HCT116 (cell line): ENCODE results near the gene RNASEH2B. TPM values are rescaled to one million over a fixed set of nuclear protein-coding genes. Genes with fewer than 3 reads are reported as not detected.

Experiments used
- ATAC-seq: fragments of 200-7000 bp; cut with Tn5 transposase; 2 replicates; pipeline ENCODE4 v1.9.1; 2020; ENCODE audit warnings: mild to moderate bottlenecking, moderate library complexity
- BruUV-seq: library from RNA; stranded (reverse); fragments of 400-500 nt; replicated peaks from 2 replicates; lab custom pipeline; 2021; lab: Mats Ljungman, UMichigan
- CTCF ChIA-PET: fragments of 300-600 bp; sonication (Branson Sonifier 250); formaldehyde crosslinking; loops from one replicate; lab custom pipeline; 2021; ENCODE audit warnings: antibody characterized with exemption; lab: Charles Lee
- POLR2A ChIA-PET: fragments of 300-600, 350-600 bp; sonication (Branson Sonifier 250); formaldehyde crosslinking; loops from one replicate; lab custom pipeline; 2021; ENCODE audit warnings: antibody characterized with exemption; lab: Charles Lee
- RAD21 ChIA-PET, 2 experiments: fragments of 300-600 bp; sonication (Branson Sonifier 250); formaldehyde crosslinking; loops; one replicate each; lab custom pipeline; 2023; ENCODE audit warnings: low total read pairs in 2 of 2; ENCODE audit not compliant: uncharacterized antibody in 2 of 2, unreplicated experiment in 2 of 2, low non-redundant PET in 1 of 2; lab: Charles Lee
- DNase-seq: peaks from one replicate; pipeline ENCODE4 v3.0.0-alpha.2; 2010; ENCODE audit warnings: low read depth, low spot score
- H2AFZ ChIP-seq: fragments of 200-600 bp; shearing (Covaris generic), sonication (generic); 2 replicates; pipeline ENCODE4 v1.6.1; 2017; ENCODE audit warnings: low read depth, mixed run types, mixed read lengths, antibody characterized with exemption, low read length; ENCODE audit not compliant: poor library complexity, severe bottlenecking
- H3K27ac ChIP-seq: 2 replicates; pipeline ENCODE4 v1.5.1; 2012; ENCODE audit warnings: low read depth, low read length
- H3K27me3 ChIP-seq: fragments of 200-600 bp; sonication (generic); 2 replicates; pipeline ENCODE4 v1.6.1; 2016; ENCODE audit warnings: mixed run types, low read length, mixed read lengths; ENCODE audit not compliant: insufficient read depth
- H3K36me3 ChIP-seq, 2 experiments: fragments of 200-500 bp in 1 of 2; fragments of 200-600 bp in 1 of 2; sonication (Bioruptor generic) in 1 of 2; sonication (generic) in 1 of 2; 2 replicates each; pipeline versions ENCODE4 v1.5.1 to v1.6.1; 2014 to 2016; ENCODE audit warnings: low read length in 2 of 2, inconsistent platforms in 1 of 2, mixed read lengths in 1 of 2, mixed run types in 1 of 2; ENCODE audit not compliant: insufficient read depth in 2 of 2, control insufficient read depth in 1 of 2
- H3K4me1 ChIP-seq, 2 experiments: fragments of 200-600 bp in 1 of 2; sonication (generic) in 1 of 2; 2 replicates each; pipeline versions ENCODE4 v1.5.1 to v1.6.1; 2012 to 2017; ENCODE audit warnings: low read length in 2 of 2, inconsistent platforms in 1 of 2, mild to moderate bottlenecking in 1 of 2, mixed read lengths in 1 of 2, mixed run types in 1 of 2, moderate library complexity in 1 of 2; ENCODE audit not compliant: insufficient read depth in 2 of 2, control insufficient read depth in 1 of 2
- H3K4me2 ChIP-seq: fragments of 200-600 bp; sonication (generic); 2 replicates; pipeline ENCODE4 v1.6.1; 2017; ENCODE audit warnings: mixed run types, low read length, mixed read lengths
- H3K4me3 ChIP-seq, 2 experiments: fragments of 200-600 bp in 1 of 2; sonication (generic) in 1 of 2; replicated peaks in 1 of 2; 2 replicates each; pipeline ENCODE4 v1.5.1; 2011 to 2016; ENCODE audit warnings: low read length in 2 of 2, control low read depth in 1 of 2, low read depth in 1 of 2, mild to moderate bottlenecking in 1 of 2, mixed read lengths in 1 of 2, mixed run types in 1 of 2
- H3K79me2 ChIP-seq: fragments of 200-600 bp; sonication (generic); 2 replicates; pipeline ENCODE4 v1.6.1; 2017; ENCODE audit warnings: mild to moderate bottlenecking, mixed run types, low read length, moderate library complexity, mixed read lengths; ENCODE audit not compliant: insufficient read depth
- H3K9ac ChIP-seq: fragments of 200-600 bp; sonication (generic); 2 replicates; pipeline ENCODE4 v1.6.1; 2016; ENCODE audit warnings: low read length, mixed read lengths
- H3K9me2 ChIP-seq: fragments of 200-600 bp; sonication (generic), shearing (Covaris generic); 2 replicates; pipeline ENCODE4 v1.6.1; 2017; ENCODE audit warnings: mixed run types, mild to moderate bottlenecking, moderate library complexity; ENCODE audit not compliant: insufficient read depth
- H3K9me3 ChIP-seq, 2 experiments: fragments of 200-500 bp in 1 of 2; fragments of 200-600 bp in 1 of 2; sonication (Bioruptor generic) in 1 of 2; sonication (generic) in 1 of 2; 2 replicates each; pipeline ENCODE4 v1.6.1; 2014 to 2017; ENCODE audit warnings: low read length in 2 of 2, mixed read lengths in 2 of 2, inconsistent platforms in 1 of 2, low read depth in 1 of 2, mild to moderate bottlenecking in 1 of 2, mixed run types in 1 of 2, moderate library complexity in 1 of 2; ENCODE audit not compliant: control insufficient read depth in 1 of 2, insufficient read depth in 1 of 2
- H4K20me1 ChIP-seq: fragments of 200-600 bp; sonication (generic), shearing (Covaris generic); 2 replicates; pipeline ENCODE4 v1.6.1; 2017; ENCODE audit warnings: mixed run types, mild to moderate bottlenecking, moderate library complexity; ENCODE audit not compliant: insufficient read depth
- ATF3 ChIP-seq: IDR thresholded peaks from 2 replicates; pipeline ENCODE4 v1.6.1; 2012
- CEBPB ChIP-seq: IDR thresholded peaks from 2 replicates; pipeline ENCODE4 v1.6.1; 2012; ENCODE audit warnings: low read depth
- CTCF ChIP-seq, 3 experiments: fragments of 200-600 bp in 1 of 3; sonication (generic) in 1 of 3; IDR thresholded peaks in 2 of 3; conservative IDR thresholded peaks in 1 of 3; 2 replicates each; pipeline ENCODE4 v1.5.1; 2012 to 2017; ENCODE audit warnings: low read depth in 2 of 3, low read length in 2 of 3, antibody characterized with exemption in 1 of 3, borderline replicate concordance in 1 of 3, control low read depth in 1 of 3, mild to moderate bottlenecking in 1 of 3, mixed read lengths in 1 of 3, mixed run types in 1 of 3, moderate library complexity in 1 of 3; ENCODE audit not compliant: insufficient read depth in 1 of 3
- EGR1 ChIP-seq: IDR thresholded peaks from 2 replicates; pipeline ENCODE4 v1.6.1; 2012; ENCODE audit warnings: low read depth
- EZH2phosphoT487 ChIP-seq: fragments of 200-600 bp; IDR thresholded peaks from 2 replicates; pipeline ENCODE4 v1.6.1; 2018; ENCODE audit warnings: antibody characterized with exemption, borderline replicate concordance
- FOSL1 ChIP-seq: IDR thresholded peaks from 2 replicates; pipeline ENCODE4 v1.6.1; 2012; ENCODE audit warnings: low read depth
- POLR2AphosphoS5 ChIP-seq: IDR thresholded peaks from 2 replicates; pipeline ENCODE4 v1.6.1; 2011; ENCODE audit warnings: mild to moderate bottlenecking, low read depth, low read length, moderate library complexity
- SP1 ChIP-seq: IDR thresholded peaks from 2 replicates; pipeline ENCODE4 v1.6.1; 2012; ENCODE audit warnings: low read depth
- YY1 ChIP-seq: IDR thresholded peaks from 2 replicates; pipeline ENCODE4 v1.6.1; 2011; ENCODE audit warnings: low read length, low read depth, moderate library complexity, mild to moderate bottlenecking; ENCODE audit not compliant: insufficient replicate concordance; ENCODE audit errors: extremely low read depth
- ZBTB33 ChIP-seq: IDR thresholded peaks from 2 replicates; pipeline ENCODE4 v1.6.1; 2011; ENCODE audit warnings: mild to moderate bottlenecking, low read length, moderate library complexity; ENCODE audit not compliant: insufficient replicate concordance; ENCODE audit errors: extremely low read depth
- ZFX ChIP-seq: fragments of 450-650 bp; IDR thresholded peaks from 2 replicates; pipeline ENCODE4 v1.6.1; 2017
- ZNF274 ChIP-seq: fragments of 200-500 bp; sonication (Bioruptor generic); IDR thresholded peaks from 2 replicates; pipeline ENCODE4 v1.6.1; 2014; ENCODE audit warnings: mild to moderate bottlenecking, low read depth, low read length, inconsistent platforms
- intact Hi-C: fragments of 100-400 bp; cut with micrococcal nuclease; formaldehyde crosslinking; loops from 2 replicates; pipeline ENCODE4 v1.10.0; 2022
- total RNA-seq: library from RNA; stranded (reverse); gene quantifications from one replicate; pipeline ENCODE4 v1.2.1, GENCODE V29; 2021; ENCODE audit not compliant: unreplicated experiment

RNASEH2B gene
- total RNA-seq, 1 experiment from 2014 or later, result 41.3 TPM

- Histone ChIP-seq H3K79me2 (no peaks in the 10 kb centered on the region), H3K9me3 (no peaks in the 10 kb centered on the region), H3K9me2 (no peaks in the 10 kb centered on the region), H3K4me1 (no peaks in the 10 kb centered on the region), H3K27ac (no peak overlapping the region), H3K27me3 (no peaks in the 10 kb centered on the region), H2AFZ (no peak overlapping the region), H3K36me3 (no peaks in the 10 kb centered on the region), H3K4me3 (no peak overlapping the region), H3K9ac (no peak overlapping the region), H3K4me2 (no peak overlapping the region), H4K20me1 (no peaks in the 10 kb centered on the region)
- intact Hi-C loops, result no loop called here
- TF ChIP-seq ZNF274 (no peak), YY1 (no peak)
- CTCF ChIA-PET, result no interaction called here
- ATAC-seq (no peak), DNase-seq (no peak)
- no TSS peak for BruUV-seq
- POLR2A ChIA-PET, result no interaction called here
- RAD21 ChIA-PET, result no interaction called here
Observed at GRCh38 chr13:50970956-50971355, 61.4 kb downstream of the RNASEH2B start.

GRCh38 chr13:50974268-50974667 is 64.7 kb downstream of the RNASEH2B start:
- CTCF ChIA-PET, result no interaction called here
- POLR2A ChIA-PET, result no interaction called here
- no peak for TF ChIP-seq EGR1
- TF ChIP-seq ATF3, result no peak
- no peak for TF ChIP-seq ZBTB33
- no peak for TF ChIP-seq POLR2AphosphoS5
- TF ChIP-seq ZNF274, result no peak
- no peak for TF ChIP-seq YY1
- TF ChIP-seq FOSL1, result no peak
- no peak for TF ChIP-seq CEBPB
- TF ChIP-seq EZH2phosphoT487, result no peak
- no peak for TF ChIP-seq CTCF (IDR thresholded peaks at IDR 0.05 in 2 of 3, conservative IDR thresholded peaks at IDR 0.05 in 1 of 3; ENCODE audit: borderline replicate concordance in 1 of 3, insufficient read depth in 1 of 3, low read depth in 2 of 3, low read length in 2 of 3)
- no peak for TF ChIP-seq SP1
- no peak for TF ChIP-seq ZFX

More at GRCh38 chr13:50974268-50974667, 64.7 kb downstream of the RNASEH2B start:
- DNase-seq (no peak), ATAC-seq (no peak)
- H3K4me3 ChIP-seq, result no peak overlapping the region
- H4K20me1 ChIP-seq, result no peaks in the 10 kb centered on the region
- H3K79me2 ChIP-seq, result no peaks in the 10 kb centered on the region
- H3K4me2 ChIP-seq, result no peak overlapping the region
- no peak overlapping the region for H3K9ac ChIP-seq
- RAD21 ChIA-PET, result no interaction called here
- H3K27ac ChIP-seq, result no peak overlapping the region
- H3K4me1 ChIP-seq, result no peaks in the 10 kb centered on the region
- no TSS peak for BruUV-seq
- H3K36me3 ChIP-seq, result no peaks in the 10 kb centered on the region
- no peaks in the 10 kb centered on the region for H3K27me3 ChIP-seq
- H3K9me3 ChIP-seq, result no peaks in the 10 kb centered on the region
- H2AFZ ChIP-seq, result no peak overlapping the region
- no peaks in the 10 kb centered on the region for H3K9me2 ChIP-seq
- intact Hi-C loops, result no loop called here
